ENCODE data around the gene IMMP2L. TPM values are rescaled to one million over a fixed set of nuclear protein-coding genes. Genes with fewer than 3 reads are reported as not detected.

IMMP2L gene
- total and polyA plus RNA-seq, 2 of the 8 experiments (the other 6 are each of a cell fraction or from before 2014, with no cell fraction given) = 2.3 to 10.1 TPM

DNA sequence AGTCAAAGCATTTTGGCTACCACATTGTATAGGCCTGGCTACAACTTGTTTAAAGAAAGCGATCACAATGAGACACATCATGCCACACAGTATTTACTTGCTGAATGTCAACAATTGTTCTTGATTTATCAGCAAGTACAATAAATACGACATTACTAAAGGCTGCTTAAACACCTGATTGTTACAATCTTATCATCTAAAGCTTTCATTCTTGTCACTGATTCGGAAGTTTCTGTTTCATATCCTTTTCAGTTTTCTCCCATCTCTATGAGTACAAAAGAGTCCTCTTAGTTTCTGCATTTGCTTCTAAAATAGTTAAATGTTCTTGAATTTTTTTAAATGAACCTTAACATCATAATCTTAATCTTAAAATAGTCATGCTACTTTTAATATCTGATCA lies 599.5 kb downstream of the IMMP2L start:
- DNase-seq (ENCODE audit: low read depth in 1 of 2, low spot score in 2 of 2) = no peak
- Histone ChIP-seq H2AK5ac (ENCODE audit: low read depth, low read length) (no peak overlapping the region), H2BK20ac (ENCODE audit: low read length) (no peak overlapping the region), H2AFZ (ENCODE audit: low read length) (no peak overlapping the region), H4K91ac (replicated peaks; ENCODE audit: insufficient read length, low read length) (no peak overlapping the region), H2BK120ac (replicated peaks; ENCODE audit: low read depth, low read length) (no peak overlapping the region), H3K27me3 (replicated peaks in 1 of 4; ENCODE audit: control insufficient read depth in 3 of 4, extremely low read depth in 1 of 4, insufficient read depth in 3 of 4, low read length in 3 of 4) (no peaks in the 10 kb centered on the region), H3K4ac (replicated peaks; ENCODE audit: insufficient read length, low read depth, low read length) (no peak overlapping the region), H4K5ac (ENCODE audit: insufficient read length, low read depth, low read length) (no peak overlapping the region), H3K18ac (ENCODE audit: extremely low read depth, low read length) (no peak overlapping the region), H3K4me2 (ENCODE audit: insufficient read depth in 1 of 2, low read depth in 2 of 2, low read length in 2 of 2) (no peak overlapping the region), H4K8ac (ENCODE audit: extremely low read depth, insufficient read depth, low read length) (no peak overlapping the region), H3K4me1 (replicated peaks in 1 of 4; ENCODE audit: control insufficient read depth in 3 of 4, insufficient read depth in 4 of 4, low read length in 3 of 4) (no peaks in the 10 kb centered on the region), H2BK5ac (ENCODE audit: low read depth, low read length) (no peak overlapping the region), H3K27ac (ENCODE audit: low read depth, low read length) (no peak overlapping the region), H3K36me3 (ENCODE audit: control insufficient read depth in 2 of 4, insufficient read depth in 4 of 4, low read length in 3 of 4) (no peaks in the 10 kb centered on the region), H3K9ac (replicated peaks in 1 of 4; ENCODE audit: extremely low read depth in 1 of 4, low read depth in 3 of 4, low read length in 3 of 4) (no peak overlapping the region), H3K79me2 (ENCODE audit: control insufficient read depth in 1 of 2, insufficient read depth in 2 of 2, low read length in 2 of 2) (no peaks in the 10 kb centered on the region), H3K79me1 (ENCODE audit: low read depth, low read length) (no peaks in the 10 kb centered on the region), H2BK12ac (ENCODE audit: low read depth, low read length) (no peak overlapping the region), H3K14ac (ENCODE audit: insufficient read length) (no peak overlapping the region), H3K23me2 (ENCODE audit: low read depth, low read length) (no peaks in the 10 kb centered on the region), H2BK15ac (ENCODE audit: low read length) (no peak overlapping the region), H3K9me3 (ENCODE audit: insufficient read depth in 2 of 2, low read depth in 1 of 2, low read length in 1 of 2) (no peaks in the 10 kb centered on the region), H3K4me3 (ENCODE audit: extremely low read depth in 1 of 4, insufficient read depth in 2 of 4, low read depth in 3 of 4, low read length in 4 of 4) (no peak overlapping the region), H4K20me1 (replicated peaks in 1 of 2; ENCODE audit: control insufficient read depth in 1 of 2, insufficient read depth in 2 of 2, low read length in 2 of 2) (no peaks in the 10 kb centered on the region), H3K56ac (replicated peaks; ENCODE audit: insufficient read length, low read depth, low read length) (no peak overlapping the region), H3K23ac (ENCODE audit: insufficient read length) (no peak overlapping the region)
- ChIA-PET CTCF (ENCODE audit: partially characterized antibody) (no interaction called here), POLR2A (ENCODE audit: partially characterized antibody) (no interaction called here)
- TF ChIP-seq EP300 (IDR thresholded peaks at IDR 0.05; ENCODE audit: borderline replicate concordance in 1 of 2, low read depth in 2 of 2, low read length in 2 of 2) (no peak), PHF8 (conservative IDR thresholded peaks at IDR 0.05; ENCODE audit: low read depth, low read length) (no peak), TAF1 (IDR thresholded peaks at IDR 0.05; ENCODE audit: low read depth, low read length) (no peak), EZH2 (IDR thresholded peaks at IDR 0.05; ENCODE audit: low read depth, low read length, severe bottlenecking) (no peak), POLR2AphosphoS5 (IDR thresholded peaks at IDR 0.05; ENCODE audit: low read depth, low read length) (no peak), TEAD4 (IDR thresholded peaks at IDR 0.05; ENCODE audit: low read depth, low read length) (no peak), RNF2 (IDR thresholded peaks at IDR 0.05; ENCODE audit: borderline replicate concordance, low read depth, low read length, missing control alignments, poor library complexity, severe bottlenecking) (no peak), YY1 (IDR thresholded peaks at IDR 0.05; ENCODE audit: low read depth, low read length) (no peak), SIRT6 (IDR thresholded peaks at IDR 0.05; ENCODE audit: low read length) (no peak), SP1 (IDR thresholded peaks at IDR 0.05; ENCODE audit: low read depth, low read length) (no peak), GTF2F1 (IDR thresholded peaks at IDR 0.05; ENCODE audit: borderline replicate concordance, low read depth, low read length) (no peak)
- TF ChIP-seq, protein P1, sequence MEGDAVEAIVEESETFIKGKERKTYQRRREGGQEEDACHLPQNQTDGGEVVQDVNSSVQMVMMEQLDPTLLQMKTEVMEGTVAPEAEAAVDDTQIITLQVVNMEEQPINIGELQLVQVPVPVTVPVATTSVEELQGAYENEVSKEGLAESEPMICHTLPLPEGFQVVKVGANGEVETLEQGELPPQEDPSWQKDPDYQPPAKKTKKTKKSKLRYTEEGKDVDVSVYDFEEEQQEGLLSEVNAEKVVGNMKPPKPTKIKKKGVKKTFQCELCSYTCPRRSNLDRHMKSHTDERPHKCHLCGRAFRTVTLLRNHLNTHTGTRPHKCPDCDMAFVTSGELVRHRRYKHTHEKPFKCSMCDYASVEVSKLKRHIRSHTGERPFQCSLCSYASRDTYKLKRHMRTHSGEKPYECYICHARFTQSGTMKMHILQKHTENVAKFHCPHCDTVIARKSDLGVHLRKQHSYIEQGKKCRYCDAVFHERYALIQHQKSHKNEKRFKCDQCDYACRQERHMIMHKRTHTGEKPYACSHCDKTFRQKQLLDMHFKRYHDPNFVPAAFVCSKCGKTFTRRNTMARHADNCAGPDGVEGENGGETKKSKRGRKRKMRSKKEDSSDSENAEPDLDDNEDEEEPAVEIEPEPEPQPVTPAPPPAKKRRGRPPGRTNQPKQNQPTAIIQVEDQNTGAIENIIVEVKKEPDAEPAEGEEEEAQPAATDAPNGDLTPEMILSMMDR (IDR thresholded peaks at IDR 0.05; ENCODE audit: control extremely low read depth in 1 of 3, insufficient read depth in 1 of 3, low read depth in 1 of 3, low read length in 3 of 3) = no peak
- 88% methylated on average over 3 of the region's 3 CpGs; no CpG with 5 or more reads in 1 of the 2 experiments for WGBS, 2 experiments (ENCODE audit: extremely low coverage in 1 of 2, insufficient coverage in 1 of 2, insufficient read length in 1 of 2, insufficient replicate concordance in 2 of 2, low coverage in 1 of 2, low lambda C conversion rate in 2 of 2, missing lambda C conversion rate in 1 of 2)
- FAIRE-seq = no peak

Measured in H1 (cell line).